HEK293 (cell line): ENCODE measurements around the gene GOLIM4.

ENCODE experiments used
- CTCF ChIA-PET: fragments of 350-600 bp; formaldehyde crosslinking; extraction: SDS; loops from one replicate; lab custom pipeline; 2021; ENCODE audit warnings: antibody characterized with exemption; lab: Yijun Ruan, JAX
- POLR2A ChIA-PET: fragments of 300-600 bp; formaldehyde crosslinking; extraction: SDS; loops from one replicate; lab custom pipeline; 2020; ENCODE audit warnings: antibody characterized with exemption, inconsistent platforms; lab: Yijun Ruan, JAX
- H3K27ac ChIP-seq: fragments of 200-500 bp; sonication (Bioruptor generic); 2 replicates; pipeline ENCODE4 v1.5.1; 2014; ENCODE audit warnings: low read depth, low read length, control low read depth, inconsistent platforms; ENCODE audit errors: extremely low read depth
- H3K36me3 ChIP-seq, 2 experiments: fragments of 200-500 bp in 1 of 2; sonication (Bioruptor generic) in 1 of 2; 1 replicate in 1 of 2; 2 replicates in 1 of 2; pipeline ENCODE4 v1.5.1; 2014 to 2017; ENCODE audit warnings: inconsistent platforms in 2 of 2, low read length in 2 of 2; ENCODE audit not compliant: control insufficient read depth in 2 of 2, insufficient read depth in 1 of 2
- H3K4me1 ChIP-seq: fragments of 200-500 bp; sonication (Bioruptor generic); 2 replicates; pipeline ENCODE4 v1.5.1; 2014; ENCODE audit warnings: mild to moderate bottlenecking, low read length, inconsistent platforms; ENCODE audit not compliant: control insufficient read depth, insufficient read depth
- H3K4me3 ChIP-seq: 2 replicates; pipeline ENCODE4 v1.5.1; 2011; ENCODE audit warnings: low read depth, mild to moderate bottlenecking, control low read depth, low read length, moderate library complexity
- H3K9me3 ChIP-seq: fragments of 200-500 bp; sonication (Bioruptor generic); 2 replicates; pipeline ENCODE4 v1.5.1; 2014; ENCODE audit warnings: low read depth, low read length, inconsistent platforms; ENCODE audit not compliant: control insufficient read depth, insufficient read depth
- EGR2 ChIP-seq: fragments of 450-650 bp; formaldehyde crosslinking; IDR thresholded peaks from 2 replicates; pipeline ENCODE4 v1.5.1; 2016; ENCODE audit warnings: low read depth, missing biosample characterization, missing genetic modification characterization
- KLF7 ChIP-seq: fragments of 450-650 bp; formaldehyde crosslinking; IDR thresholded peaks from 2 replicates; pipeline ENCODE4 v1.5.1; 2016; ENCODE audit warnings: missing biosample characterization, missing genetic modification characterization, borderline replicate concordance
- TCF7L2 ChIP-seq: IDR thresholded peaks from 2 replicates; pipeline ENCODE4 v1.6.1; 2011; ENCODE audit warnings: low read depth, mild to moderate bottlenecking, inconsistent platforms, low read length, moderate library complexity, borderline replicate concordance
- ZBTB21 ChIP-seq: fragments of 450-650 bp; formaldehyde crosslinking; IDR thresholded peaks from 2 replicates; pipeline ENCODE4 v1.5.1; 2017; ENCODE audit warnings: missing biosample characterization, missing genetic modification characterization
- ZBTB6 ChIP-seq: fragments of 450-650 bp; formaldehyde crosslinking; IDR thresholded peaks from 2 replicates; pipeline ENCODE4 v1.5.1; 2017; ENCODE audit warnings: missing biosample characterization, missing genetic modification characterization
- ZBTB8A ChIP-seq: fragments of 450-650 bp; formaldehyde crosslinking; IDR thresholded peaks from 2 replicates; pipeline ENCODE4 v1.5.1; 2016; ENCODE audit warnings: missing biosample characterization, missing genetic modification characterization
- ZNF10 ChIP-seq: fragments of 450-650 bp; formaldehyde crosslinking; IDR thresholded peaks from 2 replicates; pipeline ENCODE4 v1.5.1; 2017; ENCODE audit warnings: missing biosample characterization, missing genetic modification characterization
- ZNF112 ChIP-seq: fragments of 450-650 bp; formaldehyde crosslinking; IDR thresholded peaks from 2 replicates; pipeline ENCODE4 v1.5.0; 2017; ENCODE audit warnings: missing biosample characterization, missing genetic modification characterization
- ZNF138 ChIP-seq: fragments of 450-650 bp; formaldehyde crosslinking; IDR thresholded peaks from 2 replicates; pipeline ENCODE4 v1.5.1; 2016; ENCODE audit warnings: missing biosample characterization, missing genetic modification characterization, borderline replicate concordance
- ZNF146 ChIP-seq: fragments of 450-650 bp; formaldehyde crosslinking; IDR thresholded peaks from 2 replicates; pipeline ENCODE4 v1.5.1; 2016; ENCODE audit warnings: missing biosample characterization, missing genetic modification characterization
- ZNF175 ChIP-seq: fragments of 450-650 bp; formaldehyde crosslinking; IDR thresholded peaks from 2 replicates; pipeline ENCODE4 v1.5.1; 2016; ENCODE audit warnings: missing biosample characterization, missing genetic modification characterization
- ZNF184 ChIP-seq: fragments of 450-650 bp; IDR thresholded peaks from 2 replicates; pipeline ENCODE4 v1.5.1; 2018; ENCODE audit warnings: missing biosample characterization, mild to moderate bottlenecking, missing genetic modification characterization
- ZNF19 ChIP-seq: fragments of 450-650 bp; formaldehyde crosslinking; IDR thresholded peaks from 2 replicates; pipeline ENCODE4; 2016; ENCODE audit warnings: missing biosample characterization, missing genetic modification characterization, low read depth
- ZNF202 ChIP-seq: fragments of 450-650 bp; formaldehyde crosslinking; IDR thresholded peaks from 2 replicates; pipeline ENCODE4 v1.5.1; 2016; ENCODE audit warnings: missing biosample characterization, missing genetic modification characterization, borderline replicate concordance
- ZNF221 ChIP-seq: fragments of 450-650 bp; formaldehyde crosslinking; IDR thresholded peaks from 2 replicates; pipeline ENCODE4 v1.5.1; 2017; ENCODE audit warnings: missing biosample characterization, missing genetic modification characterization, borderline replicate concordance
- ZNF37A ChIP-seq: fragments of 450-650 bp; IDR thresholded peaks from 2 replicates; pipeline ENCODE4 v1.5.1; 2018; ENCODE audit warnings: missing biosample characterization, missing genetic modification characterization
- ZNF423 ChIP-seq: fragments of 450-650 bp; formaldehyde crosslinking; IDR thresholded peaks from 2 replicates; pipeline ENCODE4 v1.5.1; 2016; ENCODE audit warnings: missing biosample characterization, missing genetic modification characterization
- ZNF48 ChIP-seq: fragments of 450-650 bp; formaldehyde crosslinking; IDR thresholded peaks from 2 replicates; pipeline ENCODE4 v1.5.1; 2016; ENCODE audit warnings: missing biosample characterization, missing genetic modification characterization
- ZNF548 ChIP-seq: fragments of 450-650 bp; formaldehyde crosslinking; IDR thresholded peaks from 2 replicates; pipeline ENCODE4 v1.5.1; 2016; ENCODE audit warnings: missing biosample characterization, missing genetic modification characterization
- ZNF555 ChIP-seq: fragments of 450-650 bp; formaldehyde crosslinking; conservative IDR thresholded peaks from 2 replicates; pipeline ENCODE4 v1.5.1; 2017; ENCODE audit warnings: missing biosample characterization, mild to moderate bottlenecking, missing genetic modification characterization, inconsistent platforms
- ZNF558 ChIP-seq: fragments of 450-650 bp; formaldehyde crosslinking; IDR thresholded peaks from 2 replicates; pipeline ENCODE4 v1.5.1; 2016; ENCODE audit warnings: missing biosample characterization, missing genetic modification characterization
- ZNF624 ChIP-seq: fragments of 450-650 bp; formaldehyde crosslinking; IDR thresholded peaks from 2 replicates; pipeline ENCODE4 v1.5.1; 2017; ENCODE audit warnings: missing biosample characterization, missing genetic modification characterization
- ZNF629 ChIP-seq: fragments of 450-650 bp; formaldehyde crosslinking; IDR thresholded peaks from 2 replicates; pipeline ENCODE4 v1.5.1; 2017; ENCODE audit warnings: missing biosample characterization, missing genetic modification characterization
- ZNF660 ChIP-seq: fragments of 450-650 bp; IDR thresholded peaks from 2 replicates; pipeline ENCODE4 v1.5.1; 2018; ENCODE audit warnings: missing biosample characterization, mild to moderate bottlenecking, missing genetic modification characterization
- ZNF664 ChIP-seq: fragments of 450-650 bp; formaldehyde crosslinking; IDR thresholded peaks from 2 replicates; pipeline ENCODE4 v1.5.1; 2016; ENCODE audit warnings: missing biosample characterization, missing genetic modification characterization
- ZNF837 ChIP-seq: fragments of 450-650 bp; formaldehyde crosslinking; IDR thresholded peaks from 2 replicates; pipeline ENCODE4 v1.5.1; 2016; ENCODE audit warnings: missing biosample characterization, missing genetic modification characterization
- ZSCAN5A ChIP-seq: fragments of 450-650 bp; formaldehyde crosslinking; IDR thresholded peaks from 2 replicates; pipeline ENCODE4 v1.5.1; 2016; ENCODE audit warnings: missing biosample characterization, missing genetic modification characterization
- TF ChIP-seq, protein P1 (sequence below): fragments of 450-650 bp; formaldehyde crosslinking; IDR thresholded peaks from 2 replicates; pipeline ENCODE4 v1.5.1; 2017; ENCODE audit warnings: missing biosample characterization, missing genetic modification characterization
- TF ChIP-seq, protein P2 (sequence below): fragments of 450-650 bp; formaldehyde crosslinking; IDR thresholded peaks from 2 replicates; pipeline ENCODE4 v1.5.1; 2016; ENCODE audit warnings: missing biosample characterization, missing genetic modification characterization

Gene GOLIM4, protein sequence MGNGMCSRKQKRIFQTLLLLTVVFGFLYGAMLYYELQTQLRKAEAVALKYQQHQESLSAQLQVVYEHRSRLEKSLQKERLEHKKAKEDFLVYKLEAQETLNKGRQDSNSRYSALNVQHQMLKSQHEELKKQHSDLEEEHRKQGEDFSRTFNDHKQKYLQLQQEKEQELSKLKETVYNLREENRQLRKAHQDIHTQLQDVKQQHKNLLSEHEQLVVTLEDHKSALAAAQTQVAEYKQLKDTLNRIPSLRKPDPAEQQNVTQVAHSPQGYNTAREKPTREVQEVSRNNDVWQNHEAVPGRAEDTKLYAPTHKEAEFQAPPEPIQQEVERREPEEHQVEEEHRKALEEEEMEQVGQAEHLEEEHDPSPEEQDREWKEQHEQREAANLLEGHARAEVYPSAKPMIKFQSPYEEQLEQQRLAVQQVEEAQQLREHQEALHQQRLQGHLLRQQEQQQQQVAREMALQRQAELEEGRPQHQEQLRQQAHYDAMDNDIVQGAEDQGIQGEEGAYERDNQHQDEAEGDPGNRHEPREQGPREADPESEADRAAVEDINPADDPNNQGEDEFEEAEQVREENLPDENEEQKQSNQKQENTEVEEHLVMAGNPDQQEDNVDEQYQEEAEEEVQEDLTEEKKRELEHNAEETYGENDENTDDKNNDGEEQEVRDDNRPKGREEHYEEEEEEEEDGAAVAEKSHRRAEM

GRCh38 chr3:168095611-168096209, at the start of gene GOLIM4:
Gene GOLIM4, minus strand, starts transcription at chr3:168095924. Its CDS starts 639 bp downstream, at chr3:168095285.
- no peaks in the 10 kb centered on the region for H3K9me3 ChIP-seq
- peak within 1 kb of the TSS; percentile 91 for H3K4me3 ChIP-seq
- H3K4me1 ChIP-seq, result peaks cover 10% of the 10 kb centered on the region; the same call in 1 of the 2 replicates
- CTCF ChIA-PET, result interaction anchor here (0.7 to 2.0 kb wide), 2 partner anchors 39 to 71 kb away, joined by 4 to 6 read pairs; no protein-coding TSS in a partner anchor
- POLR2A ChIA-PET, result interaction anchor here (0.5 to 1.4 kb wide), 4 partner anchors 9 to 201 kb away, joined by 3 to 4 read pairs (median 3); no protein-coding TSS in a partner anchor
- H3K36me3 ChIP-seq, result no peaks in the 10 kb centered on the region
- peak within 1 kb of the TSS; percentile 91 for H3K27ac ChIP-seq
- TF ChIP-seq ZNF624 (tag by site-specific recombination) (no peak), ZNF558 (no peak), ZNF112 (tag by site-specific recombination) (no peak), ZNF48 (no peak), ZSCAN5A (no peak), ZNF37A (tag by site-specific recombination) (no peak), ZNF184 (tag by site-specific recombination) (no peak), ZNF175 (tag by site-specific recombination) (no peak), ZNF555 (tag by site-specific recombination) (no peak), ZNF837 (no peak), ZNF146 (tag by site-specific recombination) (no peak), ZNF10 (tag by site-specific recombination) (no peak), ZNF629 (no peak; the same call in none of the 2 replicates), ZBTB8A (tag by site-specific recombination) (peak; percentile 94), TCF7L2 (no peak; the same call in 1 of the 2 replicates), ZNF202 (tag by site-specific recombination) (no peak), ZBTB21 (tag by site-specific recombination) (no peak), ZNF221 (tag by site-specific recombination) (no peak), ZBTB6 (tag by site-specific recombination) (no peak), ZNF423 (tag by site-specific recombination) (peak; percentile 19; the same call in 1 of the 2 replicates), ZNF19 (no peak), ZNF138 (tag by site-specific recombination) (no peak), KLF7 (tag by site-specific recombination) (peak; percentile 75; the same call in 1 of the 2 replicates), ZNF548 (tag by site-specific recombination) (no peak), ZNF664 (tag by site-specific recombination) (no peak), ZNF660 (tag by site-specific recombination) (no peak), EGR2 (tag by site-specific recombination) (peak; percentile 95)
- TF ChIP-seq, protein P1, sequence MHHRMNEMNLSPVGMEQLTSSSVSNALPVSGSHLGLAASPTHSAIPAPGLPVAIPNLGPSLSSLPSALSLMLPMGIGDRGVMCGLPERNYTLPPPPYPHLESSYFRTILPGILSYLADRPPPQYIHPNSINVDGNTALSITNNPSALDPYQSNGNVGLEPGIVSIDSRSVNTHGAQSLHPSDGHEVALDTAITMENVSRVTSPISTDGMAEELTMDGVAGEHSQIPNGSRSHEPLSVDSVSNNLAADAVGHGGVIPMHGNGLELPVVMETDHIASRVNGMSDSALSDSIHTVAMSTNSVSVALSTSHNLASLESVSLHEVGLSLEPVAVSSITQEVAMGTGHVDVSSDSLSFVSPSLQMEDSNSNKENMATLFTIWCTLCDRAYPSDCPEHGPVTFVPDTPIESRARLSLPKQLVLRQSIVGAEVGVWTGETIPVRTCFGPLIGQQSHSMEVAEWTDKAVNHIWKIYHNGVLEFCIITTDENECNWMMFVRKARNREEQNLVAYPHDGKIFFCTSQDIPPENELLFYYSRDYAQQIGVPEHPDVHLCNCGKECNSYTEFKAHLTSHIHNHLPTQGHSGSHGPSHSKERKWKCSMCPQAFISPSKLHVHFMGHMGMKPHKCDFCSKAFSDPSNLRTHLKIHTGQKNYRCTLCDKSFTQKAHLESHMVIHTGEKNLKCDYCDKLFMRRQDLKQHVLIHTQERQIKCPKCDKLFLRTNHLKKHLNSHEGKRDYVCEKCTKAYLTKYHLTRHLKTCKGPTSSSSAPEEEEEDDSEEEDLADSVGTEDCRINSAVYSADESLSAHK (tag by site-specific recombination), result 0 out of 2 replicates have a peak, but pooled peaks have one; percentile 26
- TF ChIP-seq, protein P2, sequence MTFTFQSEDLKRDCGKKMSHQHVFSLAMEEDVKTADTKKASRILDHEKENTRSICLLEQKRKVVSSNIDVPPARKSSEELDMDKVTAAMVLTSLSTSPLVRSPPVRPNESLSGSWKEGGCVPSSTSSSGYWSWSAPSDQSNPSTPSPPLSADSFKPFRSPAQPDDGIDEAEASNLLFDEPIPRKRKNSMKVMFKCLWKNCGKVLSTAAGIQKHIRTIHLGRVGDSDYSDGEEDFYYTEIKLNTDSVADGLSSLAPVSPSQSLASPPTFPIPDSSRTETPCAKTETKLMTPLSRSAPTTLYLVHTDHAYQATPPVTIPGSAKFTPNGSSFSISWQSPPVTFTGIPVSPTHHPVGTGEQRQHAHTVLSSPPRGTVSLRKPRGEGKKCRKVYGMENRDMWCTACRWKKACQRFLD, result no peak; the same call in 1 of the 2 replicates
